Central memory CD4-positive, alpha-beta T cell (primary cell): Measurements from ENCODE around the gene SLC25A11.

Experiments used
- DNase-seq: peaks from one replicate; pipeline ENCODE4 v3.0.0; 2022

The SLC25A11 gene

GRCh38 chr17:4893721-4894560 is 45.9 kb downstream of the SLC25A11 start:
- no peak for DNase-seq

- DNase-seq, result no peak
Measured at GRCh38 chr17:4893272-4893671, 46.6 kb downstream of the SLC25A11 start.

GRCh38 chr17:4892499-4893221 is 47.2 kb downstream of the SLC25A11 start:
- no peak for DNase-seq

- DNase-seq, result no peak
Measured at GRCh38 chr17:4891411-4892410, 48.1 kb downstream of the SLC25A11 start.

- DNase-seq, result no peak
Measured at GRCh38 chr17:4887581-4887980, 52.3 kb downstream of the SLC25A11 start.
